Measurements from ENCODE around the gene CTCFL.
"Not testable (repeated sequence)": the region's sequence is repeated elsewhere in the genome, so short reads cannot be mapped to it uniquely, and the experiment has no call there.

GRCh38 chr20:57488277-57488676 is 36.7 kb downstream of the CTCFL start:
- TF ChIP-seq CTCF, POLR2A (IDR thresholded peaks at IDR 0.05): not testable (repeated sequence)
